Heart right ventricle (tissue), 16 donors: ENCODE results near the gene KIF26B. TPM values are rescaled to one million over a fixed set of nuclear protein-coding genes. Genes with fewer than 3 reads are reported as not detected.

ENCODE experiments used
- ATAC-seq, 8 donors: fragments of 200-7000 bp; cut with Tn5 transposase; one replicate each; pipeline ENCODE4 v1.9.1; 2020; ENCODE audit warnings: mild to moderate bottlenecking in 8 of 8, moderate library complexity in 8 of 8, moderate number of reproducible peaks in 1 of 8
- DNase-seq, 2 donors: peaks; one replicate each; pipeline ENCODE4 v3.0.0-alpha.2; 2020
- H3K27ac ChIP-seq, 10 donors: fragments of 200-600 bp; sonication (generic) in 2 of 10; one replicate each; pipeline versions ENCODE4 v1.5.0 to v1.8.0; 2020 to 2022; ENCODE audit warnings: mild to moderate bottlenecking in 3 of 10
- H3K27me3 ChIP-seq, 7 donors: fragments of 200-600 bp; one replicate each; pipeline ENCODE4 v1.8.0; 2021 to 2022; ENCODE audit warnings: mild to moderate bottlenecking in 2 of 7
- H3K36me3 ChIP-seq, 9 donors: fragments of 200-600 bp; sonication (generic) in 1 of 9; one replicate each; pipeline versions ENCODE4 v1.5.0 to v1.8.0; 2020 to 2022; ENCODE audit warnings: mild to moderate bottlenecking in 2 of 9
- H3K4me1 ChIP-seq, 9 donors: fragments of 200-600 bp; sonication (generic) in 1 of 9; one replicate each; pipeline versions ENCODE4 v1.5.0 to v1.8.0; 2020 to 2022; ENCODE audit warnings: mild to moderate bottlenecking in 4 of 9
- H3K4me3 ChIP-seq, 10 donors: fragments of 200-600 bp; sonication (generic) in 2 of 10; one replicate each; pipeline versions ENCODE4 v1.5.0 to v1.8.0; 2020 to 2022; ENCODE audit warnings: mild to moderate bottlenecking in 7 of 10, moderate library complexity in 2 of 10
- H3K9me3 ChIP-seq, 11 donors: fragments of 200-600 bp in 10 of 11; sonication (generic) in 2 of 11; one replicate each; pipeline versions ENCODE4 v1.5.0 to v1.8.0; 2013 to 2022; ENCODE audit warnings: mild to moderate bottlenecking in 2 of 11, control low read depth in 1 of 11, moderate library complexity in 1 of 11
- WGBS, 2 donors: extraction: QIAGEN DNeasy Blood & Tissue Kit; methylation state at CpG; one replicate each; pipeline ENCODE4 v1.1.7; 2013; ENCODE audit warnings: inconsistent platforms in 1 of 2; 5-methylcytosine and 5-hydroxymethylcytosine counted together
- intact Hi-C, 10 donors: fragments of 100-400 bp; cut with DNase I; formaldehyde crosslinking; loops; one replicate each; pipeline versions ENCODE4 v1.11.1 to v1.14.2; 2022
- polyA plus RNA-seq, 2 donors: library from polyadenylated mRNA; stranded (reverse); fragments of 200-250 nt; gene quantifications; one replicate each; pipeline ENCODE4 v1.2.3, GENCODE V29; 2013
- total RNA-seq, 10 donors: library from RNA; stranded (reverse); fragmentation: NEBNext Ultra II Directional in 3 of 10; extraction: Animal tissue kit (Norgen Biotek cat#: 25700) in 3 of 10; gene quantifications; one replicate each; pipeline versions ENCODE4 v1.2.1 to v1.2.4, GENCODE V29; 2021 to 2023
- TF ChIP-seq, protein P1 (sequence below), 9 donors: fragments of 200-600 bp; sonication (generic) in 2 of 9; IDR thresholded peaks; one replicate each; pipeline versions ENCODE4 v1.5.0 to v1.8.0; 2021 to 2022; ENCODE audit warnings: antibody characterized with exemption in 9 of 9, mild to moderate bottlenecking in 5 of 9, moderate library complexity in 1 of 9
- donor health status: Arrhythmogenic right ventricular cardiomyopathy.
- donor health status: ischemic (EF 13 %, LVEDD 7.1; RV severe dilation, severe dysfunction).
- donor health status: healthy with polysubstance abuse.
- donor health status: DM: no; HTN: yes; CAD: no.
- donor health status: DM: no; HTN: no; CAD: no.
- donor health status: ischemic (EF 25% LVEDD 6.9; RV normal size, moderate dysfunction).
- donor health status: ischemic (EF 25% LVEDD 5.7; RV mildly dilated, moderate dysfunction).
- donor health status: healthy.
- donor health status: DM: yes; HTN: yes; CAD: no.
- donor health status: Ischemic cardiomyopathy.
- donor health status: ischemic (EF 35%, LVEDD 5.7; RV mildly dilated, moderate dysfunction).
- donor health status: nonischemic (EF 11% LVEDD 7.7; RV severe dilation, severe dysfunction).
- donor health status: DM: yes; HTN: yes; CAD: no.
- donor health status: PGD.
- donor health status: ischemic (EF 29% LVEDD 5.4; RV normal size, mild dysfunction).
- donor health status: nonischemic (EF 23%, LVEDD 6.1; RV moderate dilation, normal function).

The KIF26B gene
- total and polyA plus RNA-seq, 12 donors = 0.66 to 8.8 (median 2.8) TPM

DNA sequence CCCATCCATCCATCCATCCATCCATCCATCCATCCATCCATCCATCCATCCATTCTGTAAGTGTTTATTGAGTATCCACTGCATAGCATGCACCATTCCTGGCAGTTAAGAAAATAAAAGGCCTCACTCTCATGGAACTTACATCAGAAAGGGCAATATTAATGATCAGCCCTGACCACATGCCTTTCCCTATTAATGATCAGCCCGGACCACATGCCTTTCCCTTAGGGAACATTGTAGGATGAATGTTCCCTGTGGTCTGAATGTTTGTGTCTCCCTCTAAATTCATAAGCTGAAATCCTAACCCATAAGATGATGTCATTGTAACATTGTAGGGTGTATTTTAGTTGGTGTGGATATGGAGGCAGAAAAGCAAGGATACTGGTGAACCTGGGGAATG is 365.8 kb downstream of the KIF26B start:
- no peaks in the 10 kb centered on the region for H3K27me3 ChIP-seq
- no peak overlapping the region for H3K4me3 ChIP-seq
- intact Hi-C loops = no loop called here
- H3K27ac ChIP-seq = no peak overlapping the region
- no peak for ATAC-seq
- H3K9me3 ChIP-seq = peaks cover 0 to 3% (median 0%) of the 10 kb centered on the region in 11 donors
- no peak for DNase-seq
- TF ChIP-seq, protein P1, sequence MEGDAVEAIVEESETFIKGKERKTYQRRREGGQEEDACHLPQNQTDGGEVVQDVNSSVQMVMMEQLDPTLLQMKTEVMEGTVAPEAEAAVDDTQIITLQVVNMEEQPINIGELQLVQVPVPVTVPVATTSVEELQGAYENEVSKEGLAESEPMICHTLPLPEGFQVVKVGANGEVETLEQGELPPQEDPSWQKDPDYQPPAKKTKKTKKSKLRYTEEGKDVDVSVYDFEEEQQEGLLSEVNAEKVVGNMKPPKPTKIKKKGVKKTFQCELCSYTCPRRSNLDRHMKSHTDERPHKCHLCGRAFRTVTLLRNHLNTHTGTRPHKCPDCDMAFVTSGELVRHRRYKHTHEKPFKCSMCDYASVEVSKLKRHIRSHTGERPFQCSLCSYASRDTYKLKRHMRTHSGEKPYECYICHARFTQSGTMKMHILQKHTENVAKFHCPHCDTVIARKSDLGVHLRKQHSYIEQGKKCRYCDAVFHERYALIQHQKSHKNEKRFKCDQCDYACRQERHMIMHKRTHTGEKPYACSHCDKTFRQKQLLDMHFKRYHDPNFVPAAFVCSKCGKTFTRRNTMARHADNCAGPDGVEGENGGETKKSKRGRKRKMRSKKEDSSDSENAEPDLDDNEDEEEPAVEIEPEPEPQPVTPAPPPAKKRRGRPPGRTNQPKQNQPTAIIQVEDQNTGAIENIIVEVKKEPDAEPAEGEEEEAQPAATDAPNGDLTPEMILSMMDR (IDR thresholded peaks at IDR 0.05) = no peak
- no peaks in the 10 kb centered on the region for H3K4me1 ChIP-seq
- WGBS, 2 donors = 82 to 96% methylated on average over 1 of the region's 1 CpG
- H3K36me3 ChIP-seq = no peaks in the 10 kb centered on the region

DNA sequence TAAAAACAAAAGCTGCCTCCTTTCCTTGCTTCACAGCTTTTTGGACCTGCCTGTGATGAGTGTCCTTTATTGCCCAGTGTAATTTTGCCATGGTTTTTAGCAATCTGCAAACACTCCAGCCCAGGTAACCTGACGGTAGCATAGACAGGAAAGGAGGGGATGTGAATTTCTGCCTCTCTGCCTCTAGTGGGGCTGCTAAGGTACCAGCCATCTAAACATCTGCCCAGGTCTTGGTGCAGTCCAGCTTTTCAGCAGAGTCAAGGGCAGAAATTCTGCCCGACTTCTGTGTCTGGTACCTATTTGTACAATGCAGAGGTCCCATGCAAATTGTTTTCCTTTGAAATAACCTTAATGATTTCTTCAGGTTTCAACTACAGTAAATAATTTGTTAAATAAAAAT is 371.4 kb downstream of the KIF26B start:
- Histone ChIP-seq H3K9me3 (peaks cover 0 to 6% (median 0%) of the 10 kb centered on the region in 11 donors), H3K36me3 (no peaks in the 10 kb centered on the region), H3K4me3 (no peak overlapping the region), H3K4me1 (no peaks in the 10 kb centered on the region), H3K27me3 (peaks cover 0 to 8% (median 0%) of the 10 kb centered on the region in 7 donors), H3K27ac (no peak overlapping the region)
- DNase-seq (no peak), ATAC-seq (no peak)
- TF ChIP-seq, protein P1 (IDR thresholded peaks at IDR 0.05) = no peak
- intact Hi-C loops = no loop called here
- 90 to 99% methylated on average over 2 of the region's 2 CpGs for WGBS, 2 donors

DNA sequence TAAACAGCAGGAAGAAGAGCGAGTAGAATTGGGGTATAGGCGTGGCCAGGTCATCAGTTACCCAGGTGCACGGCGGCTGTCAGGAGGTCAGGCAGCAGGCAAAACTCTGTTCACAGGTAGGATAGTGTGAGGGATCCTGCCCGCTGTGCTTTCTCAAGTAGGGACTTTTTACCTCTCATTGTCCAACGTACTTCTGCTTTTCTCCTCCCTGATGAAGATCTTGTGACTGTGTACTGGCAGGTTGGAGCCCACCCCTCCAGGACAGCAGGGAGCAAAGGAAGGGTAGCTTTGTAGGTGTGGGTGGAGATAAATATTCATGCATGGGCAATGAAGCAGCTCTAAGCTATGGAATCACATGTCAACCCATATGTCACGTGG is 373.5 kb downstream of the KIF26B start:
- H3K4me3 ChIP-seq = no peak overlapping the region
- H3K4me1 ChIP-seq = no peaks in the 10 kb centered on the region
- no peaks in the 10 kb centered on the region for H3K36me3 ChIP-seq
- H3K27ac ChIP-seq = no peak overlapping the region
- peaks cover 0 to 6% (median 0%) of the 10 kb centered on the region in 11 donors for H3K9me3 ChIP-seq
- intact Hi-C loops = no loop called here
- no peak for DNase-seq
- H3K27me3 ChIP-seq = peaks cover 0 to 8% (median 0%) of the 10 kb centered on the region in 7 donors
- WGBS, 2 donors = 92 to 97% methylated on average over 7 of the region's 7 CpGs
- TF ChIP-seq, protein P1 (IDR thresholded peaks at IDR 0.05) = no peak
- no peak for ATAC-seq

DNA sequence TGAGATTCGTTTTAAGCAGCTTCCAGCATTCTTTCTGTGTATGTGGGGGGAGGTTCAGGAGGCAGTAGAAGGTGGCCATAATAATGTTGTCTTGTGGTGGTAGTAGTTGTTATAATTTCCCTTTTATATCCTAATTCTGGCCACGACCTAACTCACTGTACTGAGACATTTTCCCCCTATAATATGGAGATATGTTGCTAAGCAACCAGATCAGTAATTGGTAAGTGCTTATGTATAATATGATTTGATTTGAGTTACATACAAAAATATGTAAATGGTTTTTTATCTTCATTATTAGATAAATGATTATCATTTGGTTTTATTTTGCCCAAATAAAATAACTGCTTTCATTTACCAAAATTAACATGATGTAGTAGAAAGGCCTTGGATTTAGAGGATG is 376.2 kb downstream of the KIF26B start:
- Histone ChIP-seq H3K4me1 (no peaks in the 10 kb centered on the region), H3K9me3 (peaks cover 0 to 2% (median 0%) of the 10 kb centered on the region in 11 donors), H3K27ac (no peak overlapping the region), H3K36me3 (no peaks in the 10 kb centered on the region), H3K4me3 (no peak overlapping the region), H3K27me3 (peaks cover 0 to 8% (median 0%) of the 10 kb centered on the region in 7 donors)
- WGBS, 2 donors = 76 to 82% methylated on average over 2 of the region's 2 CpGs
- DNase-seq = no peak
- intact Hi-C loops = no loop called here
- ATAC-seq = no peak
- TF ChIP-seq, protein P1 (IDR thresholded peaks at IDR 0.05) = no peak
